Measurements from ENCODE around the gene MAB21L4. TPM values are rescaled to one million over a fixed set of nuclear protein-coding genes. Genes with fewer than 3 reads are reported as not detected.

MAB21L4 gene
- polyA plus RNA-seq, 1 of the 3 experiments (the other 2 are of a cell fraction): not detected

- 19% methylated on average over 4 of the region's 17 CpGs for WGBS (ENCODE audit: low lambda C conversion rate)
- Histone ChIP-seq H3K36me3 (replicated peaks in 1 of 2; ENCODE audit: control insufficient read depth in 1 of 2, insufficient read depth in 2 of 2, low read length in 1 of 2) (no peaks in the 10 kb centered on the region), H3K9ac (no peak overlapping the region), H3K9me3 (no peaks in the 10 kb centered on the region), H3K4me1 (ENCODE audit: control insufficient read depth in 1 of 2, insufficient read depth in 2 of 2, low read depth in 1 of 2, low read length in 1 of 2) (peaks cover 0 to 35% of the 10 kb centered on the region in 2 experiments; a peak in 1 of 4 replicates), H4K20me1 (ENCODE audit: insufficient read depth) (no peaks in the 10 kb centered on the region), H3K4me2 (no peak overlapping the region), H2AFZ (ENCODE audit: low read depth) (no peak overlapping the region), H3K4me3 (ENCODE audit: low read depth in 2 of 2, low read length in 1 of 2) (no peak overlapping the region), H3K9me2 (no peaks in the 10 kb centered on the region), H3K79me2 (ENCODE audit: insufficient read depth) (no peaks in the 10 kb centered on the region), H3F3A (replicated peaks; ENCODE audit: insufficient read depth) (no peaks in the 10 kb centered on the region), H3K27me3 (ENCODE audit: insufficient read depth) (no peaks in the 10 kb centered on the region; the same call in 1 of the 2 replicates), H3K27ac (ENCODE audit: low read depth in 2 of 2, low read length in 1 of 2) (no peak overlapping the region)
- no peak for DNase-seq
- TF ChIP-seq NRF1 (IDR thresholded peaks at IDR 0.05; ENCODE audit: low read depth, low read length): no peak
- TF ChIP-seq ZBTB33 (IDR thresholded peaks at IDR 0.05; ENCODE audit: borderline replicate concordance, low read depth): no peak
- TF ChIP-seq TEAD4 (IDR thresholded peaks at IDR 0.05; ENCODE audit: borderline replicate concordance, insufficient read depth): no peak
- no peak for TF ChIP-seq EZH2phosphoT487 (IDR thresholded peaks at IDR 0.05; ENCODE audit: borderline replicate concordance, low read depth)
- no peak for TF ChIP-seq NFIC (IDR thresholded peaks at IDR 0.05; ENCODE audit: borderline replicate concordance)
- no peak for TF ChIP-seq RFX5 (IDR thresholded peaks at IDR 0.05; ENCODE audit: low read length)
- TF ChIP-seq SMC3 (IDR thresholded peaks at IDR 0.05; ENCODE audit: low read depth, low read length): no peak
- TF ChIP-seq SIN3A (IDR thresholded peaks at IDR 0.05; ENCODE audit: borderline replicate concordance, low read depth, low read length): no peak
- no peak for TF ChIP-seq FOXM1 (IDR thresholded peaks at IDR 0.05; ENCODE audit: low read depth)
- no peak for TF ChIP-seq ELF1 (IDR thresholded peaks at IDR 0.05)
- no peak for TF ChIP-seq RAD21 (IDR thresholded peaks at IDR 0.05; ENCODE audit: low read length)
- no peak for TF ChIP-seq CHD2 (IDR thresholded peaks at IDR 0.05; ENCODE audit: low read length, partially characterized antibody)
- no peak for TF ChIP-seq JUND (IDR thresholded peaks at IDR 0.05)
- no peak for TF ChIP-seq POLR2AphosphoS5 (IDR thresholded peaks at IDR 0.05; ENCODE audit: low read depth, low read length)
- no peak for TF ChIP-seq GATA2 (CRISPR knock-in tag; IDR thresholded peaks at IDR 0.05)
- TF ChIP-seq PBX3 (IDR thresholded peaks at IDR 0.05): no peak
- TF ChIP-seq YY1 (IDR thresholded peaks at IDR 0.05; ENCODE audit: low read depth): no peak
- no peak for TF ChIP-seq RXRA (IDR thresholded peaks at IDR 0.05; ENCODE audit: borderline replicate concordance, low read depth)
- no peak for TF ChIP-seq IRF3 (IDR thresholded peaks at IDR 0.05; ENCODE audit: low read depth, low read length)
- POLR2A ChIA-PET: no interaction called here
- CTCF ChIA-PET: interaction anchor here (4.1 to 5.4 kb wide), 2 partner anchors 15 to 17 kb away, joined by 50 to 71 read pairs; partner anchors contain the start of gene KIF1A
These were observed 59.0 kb downstream of the MAB21L4 start for GRCh38 chr2:240836781-240837467.

Other genes with a start within 250 kb of the MAB21L4 start
- not detected in 2 replicates for gene AQP12B, start 213.3 kb downstream of the MAB21L4 start, polyA plus RNA-seq (2012; rRNA removed)
- gene AQP12A, start 204.3 kb downstream of the MAB21L4 start, polyA plus RNA-seq (2012; rRNA removed): not detected in 2 replicates
- gene KIF1A, start 75.9 kb downstream of the MAB21L4 start, polyA plus RNA-seq (2012; rRNA removed): 0.21 and 0.32 TPM in 2 replicates
- not detected in 2 replicates for gene AGXT, start 27.3 kb downstream of the MAB21L4 start, polyA plus RNA-seq (2012; rRNA removed)
- gene CROCC2, start 10.2 kb upstream of the MAB21L4 start, polyA plus RNA-seq (2012; rRNA removed): not detected in 2 replicates
- gene SNED1, start 102.5 kb upstream of the MAB21L4 start, polyA plus RNA-seq (2012; rRNA removed): 0.03 TPM in 2 replicates
- 31.0 and 43.3 TPM in 2 replicates for gene MTERF4, start 206.1 kb upstream of the MAB21L4 start, polyA plus RNA-seq (2012; rRNA removed)